ENCODE results near the gene SUSD6.

DNA sequence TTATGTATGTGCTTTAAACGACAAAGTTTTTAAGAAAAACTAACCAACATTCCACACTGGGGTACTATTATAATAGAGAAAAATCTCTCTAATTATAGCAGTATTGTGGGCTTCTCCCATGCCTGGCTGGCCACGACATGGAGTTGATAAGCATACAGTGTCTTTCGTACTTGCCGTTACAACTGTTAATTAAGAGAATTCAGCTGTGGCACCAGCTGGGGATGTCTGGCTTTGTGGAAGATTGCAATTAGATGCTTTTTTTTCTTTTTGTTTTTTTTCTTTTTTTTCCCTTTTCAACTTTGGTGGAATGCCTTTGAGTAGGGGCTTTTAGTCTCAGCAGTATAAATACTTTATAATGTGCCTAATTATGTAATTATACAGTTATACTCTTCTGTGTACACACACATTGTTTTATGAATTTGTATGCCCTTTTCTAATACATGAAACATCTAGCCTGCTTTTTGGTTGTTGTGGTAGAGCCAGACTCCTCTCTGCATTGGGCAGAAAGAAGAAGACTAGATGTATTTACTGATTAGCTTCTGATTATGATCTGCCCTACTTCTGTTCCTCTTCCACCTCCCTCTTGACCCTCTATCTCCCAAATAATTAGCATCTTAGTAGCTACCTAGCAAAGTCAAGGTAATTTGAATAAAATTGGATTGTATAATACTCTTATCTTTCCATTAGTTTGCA is 76.4 kb downstream of the SUSD6 start:
- TF ChIP-seq, protein P1, sequence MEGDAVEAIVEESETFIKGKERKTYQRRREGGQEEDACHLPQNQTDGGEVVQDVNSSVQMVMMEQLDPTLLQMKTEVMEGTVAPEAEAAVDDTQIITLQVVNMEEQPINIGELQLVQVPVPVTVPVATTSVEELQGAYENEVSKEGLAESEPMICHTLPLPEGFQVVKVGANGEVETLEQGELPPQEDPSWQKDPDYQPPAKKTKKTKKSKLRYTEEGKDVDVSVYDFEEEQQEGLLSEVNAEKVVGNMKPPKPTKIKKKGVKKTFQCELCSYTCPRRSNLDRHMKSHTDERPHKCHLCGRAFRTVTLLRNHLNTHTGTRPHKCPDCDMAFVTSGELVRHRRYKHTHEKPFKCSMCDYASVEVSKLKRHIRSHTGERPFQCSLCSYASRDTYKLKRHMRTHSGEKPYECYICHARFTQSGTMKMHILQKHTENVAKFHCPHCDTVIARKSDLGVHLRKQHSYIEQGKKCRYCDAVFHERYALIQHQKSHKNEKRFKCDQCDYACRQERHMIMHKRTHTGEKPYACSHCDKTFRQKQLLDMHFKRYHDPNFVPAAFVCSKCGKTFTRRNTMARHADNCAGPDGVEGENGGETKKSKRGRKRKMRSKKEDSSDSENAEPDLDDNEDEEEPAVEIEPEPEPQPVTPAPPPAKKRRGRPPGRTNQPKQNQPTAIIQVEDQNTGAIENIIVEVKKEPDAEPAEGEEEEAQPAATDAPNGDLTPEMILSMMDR (IDR thresholded peaks at IDR 0.05; ENCODE audit: low read length), result no peak
- TF ChIP-seq EZH2phosphoT487 (IDR thresholded peaks at IDR 0.05; ENCODE audit: low read length), result no peak

Data from MM.1S (cell line).